GM19099 (cell line): ENCODE data around the gene TMEM140.
A peak's percentile ranks its signal among the peaks of the same experiment; 100 is the strongest.

Experiments
- POLR2A ChIP-seq: IDR thresholded peaks from 3 replicates; pipeline ENCODE4 v1.6.1; 2011; ENCODE audit warnings: low read depth; ENCODE audit not compliant: insufficient read length; ENCODE audit errors: extremely low read depth

The TMEM140 gene

DNA sequence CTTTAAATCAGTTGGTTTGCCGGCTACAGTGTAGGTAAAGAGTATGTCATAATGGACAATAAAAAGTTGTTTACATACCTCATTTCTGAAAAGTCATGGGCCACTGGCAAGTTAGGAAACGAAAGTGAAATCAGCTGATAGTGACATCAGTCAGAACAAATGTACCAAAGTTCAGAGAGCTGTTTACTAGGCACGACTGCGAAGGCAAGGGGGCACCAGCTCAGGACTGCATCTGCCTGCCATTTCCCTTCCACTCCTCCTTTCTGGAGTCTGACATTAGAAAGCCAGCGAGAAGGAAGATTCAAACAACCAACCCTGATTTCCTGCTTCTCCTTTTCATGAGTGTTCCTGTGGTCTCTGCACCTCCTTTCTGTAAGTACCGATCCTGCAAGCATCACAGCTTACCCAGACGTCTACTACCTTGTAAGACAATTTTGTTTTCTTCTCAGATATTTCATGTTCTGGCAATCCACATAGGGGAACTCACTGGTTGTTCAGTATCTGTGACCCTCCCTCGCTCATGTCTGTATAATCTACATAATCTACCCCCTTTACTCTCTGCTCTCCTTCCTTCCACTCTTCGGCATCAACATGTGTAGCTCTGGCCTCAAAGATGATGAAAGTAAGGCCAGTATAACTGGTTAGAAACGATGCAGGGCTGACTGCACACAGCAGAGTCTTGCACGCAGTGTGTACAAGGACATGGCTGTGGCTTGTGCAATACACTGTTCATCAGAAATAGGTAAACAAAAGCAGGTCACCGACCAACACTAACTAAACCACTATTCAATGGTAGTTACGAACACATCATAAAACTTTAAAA, at the start of gene TMEM140:
TMEM140 (plus strand) TSS at position 174 of the 823 bp plus-strand sequence. CDS start 16,370 bp downstream, outside the sequence.
- TF ChIP-seq POLR2A: peak; percentile 67

DNA sequence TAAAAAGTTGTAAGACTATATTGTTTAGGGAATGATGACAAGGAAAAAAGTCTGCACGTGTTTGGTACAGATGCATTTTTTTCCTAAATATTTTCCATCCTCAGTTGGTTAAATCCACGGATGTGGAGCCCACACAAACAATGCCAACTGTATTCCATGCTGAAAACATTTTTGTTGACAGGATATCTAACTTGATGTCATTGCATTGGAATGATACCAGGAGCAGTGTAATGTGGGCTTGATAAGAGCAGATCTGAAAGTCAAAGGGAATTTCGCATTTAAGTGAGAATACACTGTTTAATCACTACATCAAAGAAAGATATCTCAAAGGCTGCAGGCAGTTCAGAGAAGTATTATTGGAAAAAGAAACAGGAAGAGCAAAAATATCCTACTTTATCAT, 49.5 kb upstream of the TMEM140 start:
- TF ChIP-seq POLR2A: no peak

DNA sequence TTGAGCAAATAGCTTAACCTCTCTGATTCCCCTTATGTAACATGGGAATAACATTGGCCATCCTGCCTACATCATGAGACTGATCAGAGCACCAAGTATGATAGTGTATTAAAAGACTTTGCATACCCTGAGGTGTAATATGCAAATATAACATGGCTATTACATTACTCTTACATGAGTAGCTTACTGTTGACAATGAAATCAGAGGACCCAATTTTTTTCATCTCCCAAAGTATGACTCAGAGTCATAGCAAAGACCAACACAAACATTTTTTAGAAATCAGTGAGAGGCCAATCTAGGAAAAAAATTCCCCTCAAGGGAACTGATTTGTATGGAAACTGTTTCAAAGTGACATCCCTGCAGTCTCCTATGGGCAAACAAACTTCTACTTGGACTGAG, 47.0 kb upstream of the TMEM140 start:
- no peak for TF ChIP-seq POLR2A

DNA sequence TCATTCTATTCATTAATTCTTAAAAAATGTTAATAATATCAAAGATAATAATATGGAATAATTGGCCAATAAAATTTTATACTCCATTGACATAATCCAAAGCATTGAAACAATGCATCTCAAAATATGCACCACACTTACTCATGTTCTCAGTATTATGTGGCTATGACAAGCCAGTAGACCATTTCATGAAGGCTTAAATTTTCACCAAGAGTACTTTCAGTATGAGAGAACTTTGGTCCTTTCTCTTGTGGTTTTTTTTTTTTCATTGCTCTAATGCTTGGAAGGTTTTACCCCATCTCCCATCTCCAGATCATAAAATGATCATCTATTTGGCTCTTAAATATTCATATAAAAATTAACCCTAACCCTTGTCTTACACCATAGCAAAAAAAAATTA, 45.5 kb upstream of the TMEM140 start:
- TF ChIP-seq POLR2A: no peak

DNA sequence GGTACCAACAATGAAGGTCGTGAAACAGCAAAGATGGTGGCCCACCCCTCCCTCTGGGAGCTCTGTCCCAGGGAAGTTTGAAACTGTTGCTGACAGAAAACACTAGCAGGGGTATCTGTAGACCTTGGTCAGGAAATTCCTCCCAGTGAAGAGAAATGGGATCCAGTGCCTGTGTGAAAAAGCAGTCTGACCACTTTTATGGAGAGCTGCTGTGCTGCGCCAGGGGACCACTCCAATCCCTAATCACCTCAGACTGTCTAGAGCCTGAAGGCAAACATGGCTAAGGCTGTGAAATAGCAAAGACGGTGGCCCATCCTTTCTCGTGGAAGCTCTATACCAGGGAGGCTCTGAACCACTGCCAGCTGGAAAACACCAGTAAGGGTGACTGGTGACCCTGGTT, 38.3 kb upstream of the TMEM140 start:
- TF ChIP-seq POLR2A: no peak

DNA sequence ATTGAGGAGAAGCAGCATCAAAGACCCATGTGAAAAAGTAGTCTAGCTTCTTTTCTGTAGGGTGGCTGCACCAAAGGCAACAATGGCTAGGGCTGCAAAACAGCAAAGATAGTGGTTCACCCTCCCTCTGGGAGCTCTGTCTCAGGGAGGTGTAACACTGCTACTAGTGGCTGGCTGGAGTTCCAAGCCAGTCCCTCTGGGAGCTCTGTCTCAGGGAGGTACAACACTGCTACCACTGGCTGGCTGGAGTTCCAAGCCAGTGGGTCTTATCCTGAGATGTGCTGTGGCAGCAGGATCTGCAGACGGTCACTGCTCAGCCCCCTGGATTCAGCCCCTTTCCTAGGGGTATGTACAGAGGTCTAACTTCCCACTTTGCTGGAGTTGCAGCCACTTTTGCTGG, 37.9 kb upstream of the TMEM140 start:
- TF ChIP-seq POLR2A: no peak

DNA sequence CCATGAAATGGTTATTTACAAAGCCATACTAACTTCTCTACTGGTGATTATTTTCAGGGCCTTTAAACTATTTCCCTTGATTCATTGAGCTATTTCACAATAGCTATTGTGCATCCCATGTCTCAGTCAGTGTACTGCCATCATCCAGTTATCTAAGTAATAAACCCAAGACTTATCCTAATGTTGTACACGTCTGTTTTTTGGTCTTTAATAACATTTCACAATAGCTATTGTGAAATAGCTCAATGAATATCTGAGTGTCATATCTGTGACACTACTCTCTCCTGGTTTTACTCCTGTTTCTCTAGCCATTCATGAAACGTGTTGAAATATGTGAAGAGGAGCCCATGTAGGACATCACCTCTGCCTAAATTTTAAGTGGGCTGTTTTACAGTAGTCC, 36.5 kb upstream of the TMEM140 start:
- TF ChIP-seq POLR2A: no peak

DNA sequence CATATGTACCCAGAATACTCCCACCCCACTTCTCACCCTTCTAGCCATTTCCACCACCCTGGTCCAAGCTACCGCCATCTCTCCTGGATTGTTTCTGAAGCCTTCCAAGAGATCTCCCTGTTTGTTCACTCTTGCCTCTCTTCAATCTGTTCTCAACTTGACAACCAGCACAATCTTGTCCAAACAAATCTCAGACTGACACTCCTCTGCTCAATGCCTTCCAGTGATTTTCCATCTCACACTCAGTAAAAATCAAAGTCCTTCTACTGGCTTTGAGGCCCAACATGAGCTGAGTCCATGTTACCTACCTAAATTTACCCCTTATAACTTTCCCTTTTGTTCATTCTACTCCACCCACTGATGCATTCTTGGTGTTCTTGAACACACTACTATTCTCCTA, 33.2 kb upstream of the TMEM140 start:
- TF ChIP-seq POLR2A: no peak

DNA sequence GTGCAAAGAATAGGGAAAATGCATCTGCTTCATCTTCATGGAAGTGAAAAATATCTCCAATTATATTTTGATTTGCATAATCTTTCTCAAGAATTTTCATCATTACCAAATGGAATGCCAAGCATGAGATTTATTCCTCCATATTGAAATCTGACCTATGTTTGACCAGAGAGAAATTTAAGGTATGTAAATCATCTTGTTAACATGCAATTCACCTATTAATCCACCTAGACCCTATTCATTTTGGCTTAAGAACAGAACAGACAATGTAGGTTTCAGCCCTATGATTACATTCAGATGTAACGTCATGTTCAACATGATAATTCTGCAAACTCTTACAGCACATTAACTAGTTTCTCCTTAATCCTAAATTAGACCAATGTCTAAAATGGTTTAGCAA, 30.8 kb upstream of the TMEM140 start:
- no peak for TF ChIP-seq POLR2A

DNA sequence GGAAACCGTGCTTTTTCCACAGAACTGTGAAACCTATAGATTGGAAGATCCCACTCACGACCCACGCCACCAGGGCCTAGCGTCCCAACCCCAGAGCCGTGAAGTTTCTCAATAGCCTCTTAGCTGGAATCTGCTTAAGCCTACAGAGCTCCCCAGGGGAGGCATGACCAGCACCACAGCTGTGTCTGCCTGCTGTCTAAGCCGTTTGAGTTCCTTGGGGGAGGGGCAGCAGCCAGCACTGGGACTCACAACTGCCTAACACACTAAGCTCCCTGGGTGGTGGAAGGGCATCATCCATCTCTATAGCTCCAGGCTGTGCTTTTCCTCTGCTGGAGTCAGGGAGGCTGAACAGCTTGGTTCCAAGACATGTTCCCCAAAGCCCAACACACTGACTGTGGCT, 26.0 kb upstream of the TMEM140 start:
- TF ChIP-seq POLR2A: no peak

DNA sequence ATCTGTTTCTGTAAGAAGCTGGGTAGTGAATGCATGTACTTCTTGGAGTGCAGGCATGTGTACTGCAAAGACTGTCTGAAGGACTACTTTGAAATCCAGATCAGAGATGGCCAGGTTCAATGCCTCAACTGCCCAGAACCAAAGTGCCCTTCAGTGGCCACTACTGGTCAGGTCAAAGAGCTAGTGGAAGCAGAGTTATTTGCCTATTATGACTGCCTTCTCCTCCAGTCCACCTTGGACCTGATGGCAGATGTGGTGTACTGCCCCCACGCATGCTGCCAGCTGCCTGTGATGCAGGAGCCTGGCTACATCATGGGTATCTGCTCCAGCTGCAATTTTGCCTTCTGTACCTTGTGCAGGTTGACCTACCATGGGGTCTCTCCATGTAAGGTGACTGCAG, 18.9 kb upstream of the TMEM140 start:
- TF ChIP-seq POLR2A: no peak

DNA sequence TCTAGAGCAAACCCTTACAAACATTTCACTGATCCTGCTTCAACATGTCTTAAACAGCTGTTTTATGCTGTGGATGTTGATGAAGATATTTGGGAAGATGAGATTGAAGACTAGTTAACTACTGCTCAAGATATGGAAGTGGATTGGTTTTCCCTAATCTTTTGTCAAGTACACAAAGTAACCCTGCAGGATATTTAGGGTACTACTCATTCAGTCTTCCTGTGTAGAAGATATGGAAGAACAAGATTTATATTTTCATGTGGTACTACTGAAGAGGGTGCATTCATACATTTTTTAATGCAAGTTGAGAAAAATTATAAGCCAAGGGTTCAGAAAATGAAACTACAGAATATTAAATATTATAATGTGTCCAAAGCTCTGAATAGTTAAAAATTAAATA, 18.3 kb upstream of the TMEM140 start:
- no peak for TF ChIP-seq POLR2A

DNA sequence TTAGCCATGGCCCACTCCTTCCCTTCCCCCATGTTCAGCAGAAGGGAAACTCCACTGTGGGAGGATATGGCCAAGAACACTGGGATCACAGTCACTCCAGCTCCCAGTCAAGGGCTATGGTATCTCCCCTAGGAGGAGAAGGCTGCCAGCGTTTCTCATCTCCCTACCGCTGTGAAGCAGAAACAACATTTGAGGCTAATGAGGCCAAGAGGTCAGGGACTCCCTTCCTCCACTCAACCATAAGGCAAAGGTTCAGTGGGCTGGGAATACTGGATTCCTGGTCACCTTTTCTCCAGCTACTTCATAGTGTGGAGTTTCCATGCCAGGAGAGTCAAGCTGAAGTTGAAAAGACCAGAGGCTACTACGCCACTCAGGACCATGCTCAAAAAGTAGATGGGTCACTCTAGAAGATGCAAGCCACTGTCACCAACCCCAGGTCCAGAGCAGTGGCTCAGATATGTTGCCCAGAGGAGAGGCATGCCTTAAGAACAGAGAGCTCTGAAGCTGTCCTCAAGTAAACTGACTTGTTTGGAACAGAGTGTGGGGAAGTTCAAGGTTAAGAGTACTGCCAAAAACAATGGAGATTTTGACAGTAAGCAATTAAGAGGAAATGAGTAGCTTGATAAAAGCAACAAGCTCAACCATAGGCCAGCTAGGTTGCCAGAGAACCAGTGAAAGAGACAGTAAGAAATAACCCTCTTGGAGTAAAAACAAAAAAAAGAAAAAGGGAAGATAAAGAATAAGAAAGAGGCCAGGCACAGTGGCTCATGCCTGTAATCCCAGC, 3.8 kb upstream of the TMEM140 start:
- TF ChIP-seq POLR2A: no peak

DNA sequence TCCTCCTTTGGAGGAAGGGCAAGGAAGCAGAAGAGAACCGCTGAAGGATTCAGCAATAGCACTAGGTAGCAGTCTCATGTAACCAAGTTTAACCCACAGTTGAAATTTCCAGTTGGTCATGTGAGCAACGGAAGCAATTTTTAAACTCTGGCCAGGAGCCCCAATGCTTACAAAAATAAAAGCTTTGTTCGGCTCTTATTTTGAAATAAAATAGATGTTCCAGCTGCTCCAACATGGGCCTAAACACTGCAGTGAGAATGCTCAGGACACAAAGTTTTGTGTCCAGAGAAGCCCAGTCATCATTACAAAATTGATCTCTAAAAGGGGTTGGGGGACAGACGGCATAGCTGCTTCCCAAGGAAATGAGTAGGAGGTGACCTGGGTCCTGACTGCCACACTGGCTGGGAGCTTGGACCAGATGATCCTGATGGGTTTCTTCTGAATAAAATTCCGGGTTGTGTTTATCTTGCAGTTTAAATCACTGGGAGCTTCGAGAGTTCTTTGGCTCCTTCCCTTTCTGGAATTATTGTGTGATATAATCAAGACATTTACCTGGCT, 452 bp upstream of the TMEM140 start:
- TF ChIP-seq POLR2A: no peak

DNA sequence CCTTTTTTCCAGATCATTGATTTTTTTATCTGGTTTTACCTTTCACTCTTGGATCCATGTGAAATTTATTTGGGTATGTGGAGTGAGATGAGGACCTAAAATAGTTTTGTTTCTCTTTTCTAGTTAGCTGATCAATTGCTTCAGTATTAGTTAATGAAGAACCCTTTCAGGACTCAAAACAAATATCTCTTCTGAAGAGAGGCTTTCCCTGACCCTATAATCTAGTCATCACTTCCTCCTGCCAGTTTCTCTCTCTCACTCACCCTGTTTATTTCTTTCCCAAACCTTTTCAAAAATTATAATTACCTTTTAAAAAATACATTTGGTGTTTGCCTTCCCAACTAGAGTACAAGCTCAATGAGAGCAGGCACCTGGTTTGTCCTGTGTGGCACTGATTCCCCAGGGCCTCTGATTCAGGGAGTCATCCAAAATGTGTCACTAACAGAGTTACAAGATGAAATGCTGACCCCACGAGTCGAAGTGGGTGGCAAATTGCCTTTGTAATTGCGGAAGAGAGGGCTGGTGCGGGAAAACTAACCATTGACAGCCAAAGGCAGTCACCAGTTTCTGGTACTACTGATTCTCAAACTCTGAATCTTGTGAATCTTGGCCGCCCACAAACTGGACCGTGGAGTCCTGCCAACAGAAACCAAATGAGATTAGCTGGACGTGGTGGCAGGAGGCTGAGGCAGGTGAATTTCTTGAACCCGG, 2.4 kb downstream of the TMEM140 start:
- TF ChIP-seq POLR2A: no peak
